NT2/D1 (cell line): ENCODE results near the gene METRNL.
"Not testable (repeated sequence)": the region's sequence is repeated elsewhere in the genome, so short reads cannot be mapped to it uniquely, and the experiment has no call there.

Experiments
- DNase-seq: peaks from one replicate; pipeline ENCODE4 v3.0.0-alpha.2; 2011; ENCODE audit warnings: low read depth, low spot score
- H3K27me3 ChIP-seq: 2 replicates; pipeline ENCODE4 v1.6.0; 2011; ENCODE audit warnings: mild to moderate bottlenecking; ENCODE audit not compliant: insufficient read length, insufficient read depth
- H3K36me3 ChIP-seq: 2 replicates; pipeline ENCODE4 v1.6.1; 2011; ENCODE audit warnings: mild to moderate bottlenecking, low read length, mixed read lengths; ENCODE audit not compliant: insufficient read depth, insufficient read length
- H3K4me1 ChIP-seq: 2 replicates; pipeline ENCODE4 v1.5.1; 2011; ENCODE audit not compliant: insufficient read depth, insufficient read length
- H3K4me3 ChIP-seq: 2 replicates; pipeline ENCODE4 v1.5.1; 2011; ENCODE audit warnings: low read depth; ENCODE audit not compliant: insufficient read length
- H3K9ac ChIP-seq: 2 replicates; pipeline ENCODE4 v1.6.0; 2011; ENCODE audit warnings: low read depth; ENCODE audit not compliant: insufficient read length
- H3K9me3 ChIP-seq: 2 replicates; pipeline ENCODE4 v1.5.1; 2011; ENCODE audit warnings: mild to moderate bottlenecking, low read length; ENCODE audit not compliant: insufficient read depth
- SUZ12 ChIP-seq: IDR thresholded peaks from 2 replicates; pipeline ENCODE4 v1.6.1; 2011; ENCODE audit not compliant: insufficient read length, insufficient read depth; ENCODE audit errors: extremely low read depth
- YY1 ChIP-seq: IDR thresholded peaks from 2 replicates; pipeline ENCODE4 v1.6.1; 2011; ENCODE audit not compliant: insufficient read length, insufficient read depth
- ZNF274 ChIP-seq: IDR thresholded peaks from 2 replicates; pipeline ENCODE4 v1.6.1; 2011; ENCODE audit warnings: mild to moderate bottlenecking, low read depth, low read length

METRNL gene

GRCh38 chr17:83079352-83079747 lies at the start of gene METRNL:
TSS of gene METRNL (plus strand) at chr17:83079609. CDS start at chr17:83079816, 207 bp downstream.
- no peaks in the 10 kb centered on the region; the same call in 1 of the 2 replicates for H3K9me3 ChIP-seq

GRCh38 chr17:83030432-83030831 lies 49.0 kb upstream of the METRNL start:
- peaks cover 19% of the 10 kb centered on the region for H3K36me3 ChIP-seq
- peaks cover 7% of the 10 kb centered on the region for H3K4me1 ChIP-seq
- TF ChIP-seq SUZ12 (no peak), YY1 (no peak), ZNF274 (no peak)
- no peak for DNase-seq
- H3K9me3 ChIP-seq = peaks cover 18% of the 10 kb centered on the region; the same call in 1 of the 2 replicates
- H3K9ac ChIP-seq = no peak overlapping the region
- H3K27me3 ChIP-seq = no peaks in the 10 kb centered on the region
- H3K4me3 ChIP-seq = no peak overlapping the region

More at GRCh38 chr17:83079352-83079747, at the start of gene METRNL:
- Histone ChIP-seq H3K4me1 (peaks cover 21% of the 10 kb centered on the region), H3K4me3 (peak within 1 kb of the TSS; percentile 51), H3K36me3 (peaks cover 13% of the 10 kb centered on the region), H3K9ac (peak within 1 kb of the TSS; percentile 79), H3K27me3 (peaks cover 53% of the 10 kb centered on the region)
- no peak for TF ChIP-seq YY1
- TF ChIP-seq SUZ12 = no peak
- TF ChIP-seq ZNF274 = no peak
- peak; percentile 5 for DNase-seq

- Histone ChIP-seq H3K9me3 (peaks cover 15% of the 10 kb centered on the region; the same call in 1 of the 2 replicates), H3K4me3 (no peak overlapping the region), H3K9ac (no peak overlapping the region), H3K36me3 (peaks cover 25% of the 10 kb centered on the region), H3K4me1 (peaks cover 7% of the 10 kb centered on the region), H3K27me3 (no peaks in the 10 kb centered on the region)
- TF ChIP-seq ZNF274 (no peak), YY1 (no peak), SUZ12 (no peak)
- DNase-seq = no peak
These were observed 48.0 kb upstream of the METRNL start for GRCh38 chr17:83031321-83031945.

DNA sequence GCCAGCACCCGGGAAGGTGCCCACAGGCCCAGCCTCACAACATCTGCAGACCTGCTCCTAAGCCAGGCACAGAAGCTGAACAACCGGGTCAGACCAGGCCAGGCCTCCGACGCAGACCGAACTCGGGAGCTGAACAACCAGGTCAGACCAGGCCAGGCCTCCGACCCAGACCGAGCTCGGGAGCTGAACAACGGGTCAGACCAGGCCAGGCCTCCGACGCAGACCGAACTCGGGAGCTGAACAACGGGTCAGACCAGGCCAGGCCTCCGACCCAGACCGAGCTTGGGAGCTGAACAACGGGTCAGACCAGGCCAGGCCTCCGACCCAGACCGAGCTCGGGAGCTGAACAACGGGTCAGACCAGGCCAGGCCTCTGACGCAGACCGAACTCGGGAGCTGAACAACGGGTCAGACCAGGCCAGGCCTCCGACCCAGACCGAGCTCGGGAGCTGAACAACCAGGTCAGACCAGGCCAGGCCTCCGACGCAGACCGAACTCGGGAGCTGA lies 47.4 kb upstream of the METRNL start:
- H3K36me3 ChIP-seq = peaks cover 29% of the 10 kb centered on the region
- not testable (repeated sequence) for H3K9me3 ChIP-seq, DNase-seq, H3K4me1 ChIP-seq, H3K4me3 ChIP-seq, H3K27me3 ChIP-seq, H3K9ac ChIP-seq

- no peak overlapping the region for H3K4me3 ChIP-seq
- H3K9ac ChIP-seq = no peak overlapping the region
- no peaks in the 10 kb centered on the region for H3K27me3 ChIP-seq
- no peak for TF ChIP-seq SUZ12
- TF ChIP-seq ZNF274 = no peak
- no peak for TF ChIP-seq YY1
- H3K4me1 ChIP-seq = peaks cover 7% of the 10 kb centered on the region
- peaks cover 36% of the 10 kb centered on the region for H3K36me3 ChIP-seq
- peaks cover 5% of the 10 kb centered on the region; the same call in 1 of the 2 replicates for H3K9me3 ChIP-seq
- DNase-seq = no peak
These were observed 46.6 kb upstream of the METRNL start for GRCh38 chr17:83032781-83033180.

- Histone ChIP-seq H3K9ac (no peak overlapping the region), H3K4me1 (peaks cover 7% of the 10 kb centered on the region), H3K36me3 (peaks cover 36% of the 10 kb centered on the region), H3K4me3 (no peak overlapping the region), H3K27me3 (no peaks in the 10 kb centered on the region), H3K9me3 (peaks cover 5% of the 10 kb centered on the region; the same call in 1 of the 2 replicates)
- TF ChIP-seq ZNF274 (no peak), SUZ12 (no peak), YY1 (no peak)
- DNase-seq = no peak
These were observed 44.9 kb upstream of the METRNL start for GRCh38 chr17:83034525-83034924.

GRCh38 chr17:83035722-83036121 lies 43.7 kb upstream of the METRNL start:
- H3K9me3 ChIP-seq = peaks cover 15% of the 10 kb centered on the region; the same call in 1 of the 2 replicates
- no peak for DNase-seq
- peaks cover 39% of the 10 kb centered on the region for H3K36me3 ChIP-seq
- peaks cover 2% of the 10 kb centered on the region for H3K4me1 ChIP-seq
- H3K9ac ChIP-seq = no peak overlapping the region
- H3K27me3 ChIP-seq = no peaks in the 10 kb centered on the region
- H3K4me3 ChIP-seq = no peak overlapping the region
- TF ChIP-seq YY1 = no peak
- no peak for TF ChIP-seq SUZ12
- no peak for TF ChIP-seq ZNF274
